ELR (cell line): Measurements from ENCODE around the gene PDGFRA.

Source experiments
- DNase-seq: peaks from one replicate; pipeline ENCODE4 v3.0.0-alpha.2; 2015; ENCODE audit warnings: low read depth

PDGFRA gene

GRCh38 chr4:54228961-54229501 is at the start of gene PDGFRA:
PDGFRA (plus strand) TSS chr4:54229293; CDS start chr4:54258769, 29,476 bp downstream.
- DNase-seq = no peak

DNA sequence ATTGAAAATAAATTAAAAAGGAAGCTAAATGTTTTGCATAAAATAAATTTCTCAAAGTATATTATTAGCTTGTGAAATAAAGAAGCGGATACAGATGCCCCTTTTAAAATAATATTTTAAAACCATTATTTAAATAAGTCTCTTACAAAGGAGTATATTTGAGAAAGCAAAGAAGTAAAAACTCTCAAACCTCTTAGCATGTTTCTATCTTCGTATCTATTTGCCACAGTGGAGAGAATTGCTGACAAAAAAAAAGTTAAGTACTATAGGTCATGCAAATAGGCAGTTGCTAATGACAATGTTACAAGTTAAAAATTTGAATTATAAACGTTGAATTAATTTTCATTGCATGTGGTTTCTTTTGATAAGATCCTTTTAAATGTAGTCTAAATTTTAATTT is 44.5 kb upstream of the PDGFRA start:
- no peak for DNase-seq

DNA sequence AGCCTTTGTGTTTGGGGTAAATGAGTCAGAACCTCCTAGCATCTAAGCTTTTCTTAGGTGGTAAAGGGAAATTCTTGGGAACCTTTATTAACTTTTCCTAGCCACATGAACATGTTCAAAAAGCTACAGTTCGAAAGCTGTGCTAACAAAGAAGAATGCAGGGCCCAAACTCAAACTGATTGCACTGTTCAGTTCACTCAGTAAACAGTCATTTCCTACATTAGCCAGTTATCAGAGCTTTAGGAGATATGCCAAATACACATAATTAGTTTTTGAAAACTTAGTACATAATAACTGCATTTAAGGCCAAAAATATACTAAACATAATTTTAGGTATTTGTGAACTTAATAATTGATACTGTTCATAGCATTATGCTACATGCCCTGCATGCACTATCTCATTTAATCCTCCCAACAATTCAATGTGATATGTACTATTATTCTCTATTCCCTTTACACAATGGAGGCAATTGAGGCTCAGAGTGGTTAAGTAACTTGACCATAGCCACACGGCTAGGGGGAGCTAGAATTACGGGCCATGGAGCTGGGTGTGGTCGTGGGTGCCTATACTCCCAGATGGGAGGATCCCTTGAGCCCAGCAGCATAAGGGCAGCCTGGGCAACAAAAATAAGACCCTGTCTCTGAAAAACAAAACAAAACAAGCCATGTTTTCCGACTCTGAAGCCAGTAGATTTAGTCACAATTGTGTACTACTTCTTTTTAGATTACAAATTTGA is 43.9 kb upstream of the PDGFRA start:
- no peak for DNase-seq

DNA sequence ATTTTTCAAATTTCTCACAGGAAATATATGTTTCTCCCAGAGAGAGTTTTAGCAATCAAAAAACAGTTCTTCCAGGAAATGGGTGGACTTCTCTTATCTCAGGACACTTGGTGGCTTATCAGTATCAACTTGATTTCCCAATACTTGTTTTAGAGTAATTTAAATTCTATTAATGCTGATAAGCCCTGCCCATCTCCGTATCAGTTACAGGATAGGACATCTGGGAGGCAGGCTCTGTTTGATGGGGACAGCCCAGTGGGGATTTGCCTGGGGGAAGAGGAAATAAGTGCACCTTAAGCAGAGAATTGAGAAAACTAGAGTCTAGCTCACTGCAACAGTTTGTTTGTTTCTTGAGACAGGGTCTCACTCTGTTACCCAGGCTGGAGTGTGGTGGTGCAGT is 43.2 kb upstream of the PDGFRA start:
- DNase-seq = no peak

DNA sequence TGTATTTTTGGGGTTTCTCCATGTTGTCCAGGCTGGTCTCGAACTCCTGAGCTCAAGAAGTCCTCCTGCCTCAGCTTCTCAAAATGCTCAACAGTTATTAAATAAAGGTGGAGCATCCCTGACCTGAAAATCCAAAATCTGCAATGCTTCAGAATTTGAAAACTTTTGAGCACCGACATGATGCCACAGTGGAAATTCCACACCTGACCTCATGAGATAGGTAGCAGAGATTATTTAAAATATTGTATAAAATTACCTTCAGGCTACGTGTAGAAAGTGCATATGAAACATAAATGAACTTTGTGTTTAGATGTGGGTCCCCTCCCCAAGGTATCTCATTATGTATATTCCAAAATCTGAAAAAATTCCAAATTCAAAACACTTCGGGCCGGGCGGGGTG is 42.7 kb upstream of the PDGFRA start:
- no peak for DNase-seq

DNA sequence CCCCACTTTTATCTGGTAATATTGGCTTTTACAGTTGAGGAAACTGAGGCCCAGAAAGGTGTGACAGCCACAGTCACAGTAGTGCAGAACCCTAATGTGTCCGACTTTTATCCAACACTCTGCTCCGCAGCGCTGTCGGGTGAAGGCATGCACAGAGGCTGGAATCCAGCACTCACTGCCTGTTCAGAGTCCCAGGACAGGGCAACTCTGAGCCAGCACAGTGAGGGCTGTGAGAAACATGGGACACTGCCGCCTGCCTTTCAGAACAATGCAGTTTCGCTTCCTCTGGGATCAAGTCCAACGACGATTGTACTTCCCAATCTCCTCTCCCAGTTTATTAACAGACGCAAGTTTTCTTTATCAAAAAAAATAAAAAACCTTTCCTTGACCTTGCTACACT is 41.9 kb upstream of the PDGFRA start:
- no peak for DNase-seq

- no peak for DNase-seq
Observed at GRCh38 chr4:54189140-54189539, 40.0 kb upstream of the PDGFRA start.

GRCh38 chr4:54192811-54193210 is 36.3 kb upstream of the PDGFRA start:
- DNase-seq = no peak

- no peak for DNase-seq
Observed at GRCh38 chr4:54197926-54198325, 31.2 kb upstream of the PDGFRA start.

DNA sequence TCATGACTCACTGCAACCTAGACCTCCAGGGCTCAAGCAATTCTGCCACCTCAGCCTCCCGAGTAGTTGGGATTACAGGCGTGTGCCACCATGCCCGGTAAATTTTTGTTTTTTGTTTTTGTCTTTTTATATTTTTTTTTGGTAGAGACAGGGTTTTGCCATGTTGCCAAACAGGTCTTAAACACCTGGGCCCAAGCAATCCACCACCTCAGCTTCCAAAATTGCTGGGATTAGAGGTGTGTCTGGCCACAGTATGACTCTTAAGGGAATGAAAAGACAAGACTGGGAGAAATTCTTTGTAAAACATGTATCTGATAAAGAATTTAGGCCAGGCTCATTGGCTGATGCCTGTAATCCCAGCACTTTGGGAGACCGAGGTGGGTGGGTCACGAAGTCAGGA is 29.2 kb upstream of the PDGFRA start:
- DNase-seq = no peak

DNA sequence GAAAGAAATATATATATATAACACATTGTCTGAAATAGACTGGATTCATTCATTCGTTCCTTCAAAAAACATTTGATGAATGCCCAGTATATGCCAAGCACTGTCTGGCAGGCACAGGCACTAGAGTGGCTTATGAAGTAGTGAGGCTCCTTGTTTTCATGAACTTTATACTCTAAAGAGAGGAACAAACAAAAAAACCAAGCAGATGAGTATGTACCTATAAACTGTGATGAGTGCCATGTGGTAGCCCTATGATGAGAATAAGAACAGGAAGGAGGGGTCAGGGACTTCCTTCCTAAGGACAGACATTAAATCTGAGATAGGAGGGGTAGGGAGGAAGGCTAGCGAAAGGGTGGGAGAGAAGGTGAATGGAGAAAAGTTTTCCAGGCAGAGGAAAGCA is 19.5 kb upstream of the PDGFRA start:
- no peak for DNase-seq

- no peak for DNase-seq
Observed at GRCh38 chr4:54213001-54213400, 16.1 kb upstream of the PDGFRA start.

DNA sequence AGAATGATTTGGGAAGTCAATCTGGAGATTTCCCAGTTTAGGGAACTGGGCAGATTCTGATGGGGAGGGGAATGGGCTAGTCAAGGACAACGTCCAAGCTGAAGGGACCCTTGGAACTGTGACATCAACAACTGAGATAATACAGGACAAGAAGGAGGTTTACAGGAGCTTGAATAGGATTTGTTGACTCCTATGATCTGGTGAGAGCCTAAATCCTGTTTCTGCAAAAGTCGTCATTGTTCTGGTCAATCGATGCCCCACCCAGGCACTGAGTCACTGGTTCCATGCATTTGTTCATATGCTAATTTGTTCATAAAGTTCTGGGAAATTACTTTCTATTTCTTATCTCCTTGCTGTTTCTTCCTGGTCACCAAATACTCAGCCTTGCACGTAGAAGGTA is 15.3 kb upstream of the PDGFRA start:
- DNase-seq = no peak

DNA sequence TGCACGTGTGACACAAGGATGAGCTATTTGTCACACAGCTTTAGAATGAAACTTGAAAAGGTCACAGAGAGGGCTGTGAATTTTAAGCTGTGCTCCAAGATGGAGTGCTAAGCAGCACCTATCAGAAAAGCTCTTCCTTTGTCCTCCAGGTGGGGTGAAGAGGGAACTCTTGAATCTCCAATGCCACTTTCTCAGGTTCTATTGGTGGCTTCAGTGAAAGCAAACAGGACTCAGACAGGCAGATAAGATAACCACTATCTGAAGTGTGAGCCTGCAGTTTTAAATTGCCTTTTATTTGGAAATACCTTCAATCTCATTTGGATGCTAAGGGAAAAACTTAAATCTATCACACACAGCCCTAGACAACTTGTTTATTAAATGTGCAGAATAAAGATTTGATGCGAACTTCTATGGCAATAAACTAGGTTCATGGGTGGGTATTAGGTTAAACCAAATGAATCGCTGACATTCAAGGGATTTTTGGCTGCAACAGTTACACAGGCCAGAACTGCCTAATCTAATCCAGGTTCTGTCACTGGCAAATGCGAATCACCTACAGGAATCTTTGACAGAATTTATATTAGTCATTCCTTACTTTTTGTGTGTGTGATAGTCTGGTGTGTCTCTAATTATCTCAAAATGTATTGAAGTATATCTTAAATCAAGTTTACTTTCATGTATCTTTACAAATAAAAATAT is 13.6 kb upstream of the PDGFRA start:
- no peak for DNase-seq

- peak; percentile 84 for DNase-seq
Observed at GRCh38 chr4:54217642-54218495, 11.2 kb upstream of the PDGFRA start.

DNA sequence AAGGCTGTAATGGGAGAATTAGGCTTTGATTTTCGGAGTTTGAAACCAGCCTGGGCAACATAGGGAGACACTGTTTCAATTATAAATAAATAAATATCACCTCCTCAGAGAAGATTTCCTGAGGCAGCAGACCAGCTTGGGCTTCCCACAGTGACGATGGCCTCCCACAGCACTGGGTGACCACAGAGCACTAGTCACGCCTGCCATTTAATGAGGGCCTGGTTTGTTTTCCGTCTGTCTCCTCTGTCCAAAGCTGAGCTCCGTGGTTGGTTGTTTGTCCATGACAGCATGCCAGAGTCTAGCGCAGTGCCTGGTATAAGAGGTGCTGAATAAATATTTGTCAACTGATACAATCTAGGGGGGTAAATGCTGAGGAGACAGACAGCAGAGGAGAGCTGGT is 10.4 kb upstream of the PDGFRA start:
- no peak for DNase-seq

DNA sequence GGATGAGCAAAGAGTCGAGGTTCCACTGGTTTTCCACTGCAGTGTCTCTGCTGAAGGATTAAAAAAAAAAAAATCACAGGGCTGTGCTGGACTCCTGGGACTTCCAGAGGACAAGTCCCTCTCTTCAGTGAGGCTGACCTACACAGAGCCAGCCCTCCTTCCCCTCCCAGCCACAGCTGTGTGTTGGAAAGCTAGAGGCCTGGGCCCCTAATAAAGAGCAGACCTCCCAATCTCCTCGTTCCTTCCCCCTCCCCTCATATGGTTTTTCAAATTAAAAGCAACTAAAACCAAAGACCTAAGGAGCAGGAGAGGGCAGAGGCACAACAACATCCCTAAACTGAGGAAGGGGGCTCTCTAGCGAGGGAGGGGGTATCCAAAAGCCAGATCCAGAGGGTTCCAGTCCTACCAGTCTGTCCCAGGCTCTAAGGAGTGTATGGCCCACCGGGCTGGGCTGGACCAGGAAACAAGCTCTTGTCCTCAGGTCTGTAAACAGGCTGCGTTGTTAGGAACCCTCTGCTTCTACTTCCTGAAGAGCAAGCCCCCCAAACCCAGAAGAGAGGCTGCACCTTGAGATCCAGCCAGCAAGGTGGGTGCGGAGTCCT is 4.0 kb upstream of the PDGFRA start:
- no peak for DNase-seq

GRCh38 chr4:54225598-54226403 is 3.3 kb upstream of the PDGFRA start:
- DNase-seq = no peak

- DNase-seq = peak; percentile 45
Observed at GRCh38 chr4:54226404-54227255, 2.5 kb upstream of the PDGFRA start.
